ENCODE measurements around the gene ALK. TPM values are rescaled to one million over a fixed set of nuclear protein-coding genes. Genes with fewer than 3 reads are reported as not detected.

ALK gene
- total RNA-seq, 1 experiment from 2014 or later, result not detected

DNA sequence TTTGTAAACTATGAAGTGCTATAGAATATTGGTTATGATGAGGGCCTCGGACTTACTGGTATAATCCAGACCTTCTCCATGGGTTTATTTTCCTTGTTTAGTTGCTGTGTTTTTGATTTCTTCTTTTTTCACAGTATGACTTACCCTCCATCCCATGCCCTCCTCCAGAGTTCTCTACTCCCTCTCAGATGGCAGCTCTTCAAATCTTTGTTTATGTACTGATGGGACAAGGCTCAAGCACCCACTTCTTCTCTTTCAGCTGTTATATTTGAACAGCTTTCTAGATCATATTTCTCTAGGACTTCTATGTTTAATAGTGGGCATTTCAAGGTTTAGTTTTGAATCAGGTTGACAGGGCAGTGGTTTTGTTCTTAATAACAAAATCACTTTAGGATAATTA, 762.3 kb downstream of the ALK start:
- Histone ChIP-seq H3K4ac (ENCODE audit: low read depth, low read length) (no peak overlapping the region), H2AFZ (ENCODE audit: low read length) (no peak overlapping the region), H2BK20ac (ENCODE audit: low read depth, low read length, poor library complexity, severe bottlenecking) (no peak overlapping the region), H4K91ac (ENCODE audit: insufficient read length, low read depth, low read length) (no peak overlapping the region), H4K8ac (replicated peaks; ENCODE audit: insufficient read length, low read depth, low read length) (no peak overlapping the region), H4K20me1 (ENCODE audit: control insufficient read depth, insufficient read depth, insufficient read length) (no peaks in the 10 kb centered on the region), H3K79me2 (ENCODE audit: insufficient read depth, low read length) (no peaks in the 10 kb centered on the region), H3T11ph (ENCODE audit: low read length) (no peak overlapping the region), H3K27ac (ENCODE audit: insufficient read length, low read depth, low read length) (no peak overlapping the region), H3K9me3 (ENCODE audit: control insufficient read depth, low read depth, low read length) (no peaks in the 10 kb centered on the region), H3K4me2 (ENCODE audit: insufficient read depth, insufficient read length, low read length) (no peak overlapping the region), H3K9ac (ENCODE audit: extremely low read depth, insufficient read length, low read length) (no peak overlapping the region), H3K18ac (ENCODE audit: insufficient read length, low read depth, low read length) (no peak overlapping the region), H3K27me3 (ENCODE audit: insufficient read depth, low read length) (no peaks in the 10 kb centered on the region), H3K23ac (ENCODE audit: insufficient read length, low read depth, low read length) (no peak overlapping the region), H3K79me1 (ENCODE audit: insufficient read depth, low read depth, low read length, poor library complexity, severe bottlenecking) (no peaks in the 10 kb centered on the region), H2BK5ac (ENCODE audit: insufficient read length, low read length) (no peak overlapping the region), H2BK120ac (ENCODE audit: low read depth, low read length, poor library complexity, severe bottlenecking) (no peak overlapping the region), H4K5ac (ENCODE audit: insufficient read length, low read depth, low read length) (no peak overlapping the region), H3K4me1 (ENCODE audit: insufficient read depth, low read length) (no peaks in the 10 kb centered on the region; the same call in 1 of the 2 replicates), H2BK12ac (ENCODE audit: insufficient read length, low read depth, low read length) (no peak overlapping the region), H2BK15ac (ENCODE audit: low read depth, low read length) (no peak overlapping the region), H2AK5ac (ENCODE audit: insufficient read length, low read length) (no peak overlapping the region), H3K56ac (ENCODE audit: insufficient read length, low read depth, low read length) (no peak overlapping the region), H3K14ac (ENCODE audit: insufficient read depth, low read length) (no peak overlapping the region), H3K23me2 (ENCODE audit: insufficient read length, low read depth, low read length, poor library complexity, severe bottlenecking) (no peaks in the 10 kb centered on the region)
- H3K27ac Mint-ChIP-seq, result no peak overlapping the region
- H3K4me3 Mint-ChIP-seq, result no peak overlapping the region
- H3K36me3 Mint-ChIP-seq (ENCODE audit: insufficient read depth in 1 of 3, low read depth in 3 of 3), result no peaks in the 10 kb centered on the region
- peaks cover 17% of the 10 kb centered on the region in 2 experiments for H3K4me1 Mint-ChIP-seq
- H3K9me3 Mint-ChIP-seq, result no peaks in the 10 kb centered on the region
- no peak for DNase-seq
- no CpG with 5 or more reads among the region's 1 CpG for WGBS (ENCODE audit: extremely low coverage, insufficient read length, low lambda C conversion rate)
- TF ChIP-seq, protein P1, sequence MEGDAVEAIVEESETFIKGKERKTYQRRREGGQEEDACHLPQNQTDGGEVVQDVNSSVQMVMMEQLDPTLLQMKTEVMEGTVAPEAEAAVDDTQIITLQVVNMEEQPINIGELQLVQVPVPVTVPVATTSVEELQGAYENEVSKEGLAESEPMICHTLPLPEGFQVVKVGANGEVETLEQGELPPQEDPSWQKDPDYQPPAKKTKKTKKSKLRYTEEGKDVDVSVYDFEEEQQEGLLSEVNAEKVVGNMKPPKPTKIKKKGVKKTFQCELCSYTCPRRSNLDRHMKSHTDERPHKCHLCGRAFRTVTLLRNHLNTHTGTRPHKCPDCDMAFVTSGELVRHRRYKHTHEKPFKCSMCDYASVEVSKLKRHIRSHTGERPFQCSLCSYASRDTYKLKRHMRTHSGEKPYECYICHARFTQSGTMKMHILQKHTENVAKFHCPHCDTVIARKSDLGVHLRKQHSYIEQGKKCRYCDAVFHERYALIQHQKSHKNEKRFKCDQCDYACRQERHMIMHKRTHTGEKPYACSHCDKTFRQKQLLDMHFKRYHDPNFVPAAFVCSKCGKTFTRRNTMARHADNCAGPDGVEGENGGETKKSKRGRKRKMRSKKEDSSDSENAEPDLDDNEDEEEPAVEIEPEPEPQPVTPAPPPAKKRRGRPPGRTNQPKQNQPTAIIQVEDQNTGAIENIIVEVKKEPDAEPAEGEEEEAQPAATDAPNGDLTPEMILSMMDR (conservative IDR thresholded peaks at IDR 0.05), result no peak
- peaks cover 2% of the 10 kb centered on the region; the same call in 1 of the 2 replicates for H3K27me3 Mint-ChIP-seq (ENCODE audit: low read depth)
